Measurements from ENCODE around the gene CCDC33.

The CCDC33 gene

DNA sequence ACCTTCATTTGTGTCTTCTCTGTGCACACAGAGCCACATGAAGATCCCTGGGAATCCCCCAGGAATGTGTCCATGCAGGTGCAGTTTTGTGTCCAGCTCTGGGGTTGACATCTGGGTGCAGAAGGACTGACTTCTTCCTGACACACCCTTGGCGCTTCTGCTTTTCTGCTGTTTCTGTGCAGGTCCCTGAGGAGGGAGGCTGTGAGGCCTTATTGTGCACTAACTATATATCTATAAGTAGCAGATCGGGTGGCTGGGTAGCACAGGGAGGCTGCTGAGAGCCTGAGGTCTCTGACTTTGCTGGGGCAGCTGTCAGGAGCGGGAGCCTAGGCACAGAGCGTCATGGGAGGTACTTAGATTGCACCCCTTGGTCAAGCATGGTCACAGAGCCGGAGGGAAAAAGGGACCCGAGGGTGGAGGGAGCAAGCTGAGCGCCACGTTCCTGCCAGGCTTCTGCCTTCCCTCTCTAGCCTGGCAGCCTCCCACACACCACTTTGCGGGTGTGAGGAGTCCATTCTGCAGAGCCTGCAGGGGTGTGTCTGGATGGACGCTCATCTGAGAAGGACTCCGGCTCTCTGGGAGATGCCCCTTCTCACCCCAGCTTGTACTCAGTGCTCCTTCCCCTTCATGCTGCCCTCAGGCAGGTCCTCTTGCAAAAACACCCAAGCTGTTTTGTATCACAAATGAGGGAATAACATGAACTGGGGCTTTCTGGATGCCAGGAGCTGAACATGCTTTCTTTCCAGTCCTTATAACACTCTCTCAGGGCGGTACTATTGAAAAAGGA lies 23.9 kb downstream of the CCDC33 start:
- no peak for DNase-seq

DNA sequence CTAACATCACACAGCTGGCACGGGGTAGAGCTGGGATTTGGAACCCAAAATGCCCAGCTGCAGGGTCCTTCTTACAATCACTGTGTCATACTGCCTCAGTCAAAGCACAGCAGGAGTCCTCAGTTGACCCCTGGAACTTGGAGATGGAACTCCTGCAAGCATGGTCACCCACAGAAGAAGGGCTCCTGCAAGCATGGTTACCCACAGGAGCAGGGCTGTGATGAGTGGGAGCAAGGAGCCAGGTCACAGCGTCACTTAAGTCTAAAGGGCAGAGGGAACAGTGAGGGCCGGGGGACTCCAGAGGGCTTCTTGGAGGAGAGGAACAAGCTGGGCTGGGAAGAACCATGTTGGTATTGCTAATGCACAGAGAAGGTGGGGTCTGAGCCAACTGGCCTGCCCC lies 24.9 kb downstream of the CCDC33 start:
- DNase-seq, result no peak

DNA sequence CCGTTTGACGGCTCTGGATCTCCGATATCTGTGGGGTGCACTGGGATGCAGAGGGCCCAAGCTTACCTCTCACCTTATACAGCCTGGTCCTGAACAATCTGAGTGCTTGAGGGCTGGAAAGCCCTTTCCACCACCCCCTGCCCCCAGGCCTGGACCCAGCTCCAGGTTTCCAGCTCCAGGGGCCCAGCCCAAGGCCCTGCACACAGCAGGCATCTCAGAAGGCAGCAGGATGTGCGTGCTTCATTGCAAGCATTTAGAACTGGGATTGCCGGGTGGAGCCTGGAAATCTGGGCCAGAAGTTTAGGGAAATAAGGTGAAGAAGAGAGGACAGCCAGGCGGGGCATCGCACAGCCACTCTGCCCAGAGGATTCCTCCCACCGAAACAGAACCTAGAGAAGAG lies 25.6 kb downstream of the CCDC33 start:
- no peak for DNase-seq

DNA sequence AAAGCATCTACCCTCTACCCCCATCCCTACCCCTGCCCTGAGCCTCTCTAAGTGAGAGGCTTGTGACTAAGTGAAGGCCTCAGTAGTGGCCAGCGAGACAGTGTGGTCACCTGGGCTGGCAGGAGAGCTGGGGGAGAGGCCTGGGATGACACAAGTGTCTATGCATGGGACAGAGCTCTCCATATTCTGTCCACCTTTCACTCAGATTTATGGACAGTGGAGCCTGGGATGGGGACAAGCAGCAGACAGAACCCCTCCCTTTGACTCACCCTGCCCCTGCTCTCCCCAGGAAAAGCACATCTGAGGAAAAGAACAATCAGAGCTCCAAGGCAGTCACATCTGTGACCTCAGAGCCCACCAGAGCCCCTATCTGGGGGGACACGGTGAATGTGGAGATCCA lies 26.0 kb downstream of the CCDC33 start:
- DNase-seq, result no peak

DNA sequence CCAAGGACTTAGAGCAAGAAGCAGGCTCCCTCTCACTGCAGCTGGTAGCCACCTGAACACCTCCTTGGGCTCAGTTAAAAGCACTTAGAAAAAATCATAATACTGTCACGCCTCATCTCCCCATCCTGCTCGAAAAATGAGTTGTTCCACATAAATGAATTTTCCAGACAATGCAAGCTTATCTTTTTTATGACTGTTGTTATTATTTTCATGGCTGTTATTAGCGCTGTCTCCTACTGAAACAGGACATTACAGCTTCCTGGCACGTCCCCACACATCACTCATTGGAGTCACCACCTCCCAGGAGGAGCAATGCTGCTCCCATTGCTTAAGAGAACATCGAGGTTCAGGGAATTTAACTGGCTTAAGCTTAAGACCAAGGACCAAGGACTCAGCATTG lies 26.5 kb downstream of the CCDC33 start:
- no peak for DNase-seq

DNA sequence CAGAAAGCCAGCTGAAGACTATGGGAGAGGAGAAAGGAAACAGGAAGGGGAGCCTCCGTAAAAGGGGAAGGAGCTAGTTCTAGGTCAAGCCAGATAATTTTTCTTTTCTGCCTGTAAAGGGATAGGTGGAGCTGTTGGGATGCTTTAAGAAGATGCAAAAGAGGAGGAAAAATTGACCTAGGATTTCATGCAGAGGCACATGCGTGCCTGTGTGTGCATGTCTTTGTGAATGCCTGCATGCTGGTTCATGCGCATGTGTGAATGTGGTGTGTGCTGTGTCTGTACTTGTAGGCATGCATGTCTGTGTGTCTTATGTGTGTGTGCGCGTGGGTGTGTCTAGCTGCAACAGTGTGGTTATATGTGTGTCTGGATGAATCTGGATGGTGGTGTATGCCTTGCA lies 27.3 kb downstream of the CCDC33 start:
- DNase-seq, result no peak

DNA sequence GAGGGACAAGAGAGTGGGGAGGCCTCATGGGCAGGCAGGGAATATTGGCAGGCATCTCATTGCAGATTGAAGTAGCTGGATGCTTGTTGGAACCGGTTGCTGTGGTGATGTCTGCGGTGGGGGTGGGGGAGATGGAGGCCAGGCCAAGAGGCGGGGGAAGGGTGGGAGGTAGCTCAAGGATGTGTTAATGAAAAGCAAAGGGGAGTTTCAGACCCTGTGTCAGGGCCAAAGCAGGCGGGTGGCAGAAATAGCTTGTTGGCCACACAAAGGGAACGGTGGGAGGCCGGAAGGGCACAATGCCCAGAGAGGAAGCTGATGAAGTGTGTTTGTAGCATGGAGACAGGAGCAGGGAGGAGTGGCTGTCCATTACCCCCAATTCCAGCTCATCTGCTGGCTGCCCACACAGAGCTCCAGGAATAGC lies 28.0 kb downstream of the CCDC33 start:
- no peak for DNase-seq

DNA sequence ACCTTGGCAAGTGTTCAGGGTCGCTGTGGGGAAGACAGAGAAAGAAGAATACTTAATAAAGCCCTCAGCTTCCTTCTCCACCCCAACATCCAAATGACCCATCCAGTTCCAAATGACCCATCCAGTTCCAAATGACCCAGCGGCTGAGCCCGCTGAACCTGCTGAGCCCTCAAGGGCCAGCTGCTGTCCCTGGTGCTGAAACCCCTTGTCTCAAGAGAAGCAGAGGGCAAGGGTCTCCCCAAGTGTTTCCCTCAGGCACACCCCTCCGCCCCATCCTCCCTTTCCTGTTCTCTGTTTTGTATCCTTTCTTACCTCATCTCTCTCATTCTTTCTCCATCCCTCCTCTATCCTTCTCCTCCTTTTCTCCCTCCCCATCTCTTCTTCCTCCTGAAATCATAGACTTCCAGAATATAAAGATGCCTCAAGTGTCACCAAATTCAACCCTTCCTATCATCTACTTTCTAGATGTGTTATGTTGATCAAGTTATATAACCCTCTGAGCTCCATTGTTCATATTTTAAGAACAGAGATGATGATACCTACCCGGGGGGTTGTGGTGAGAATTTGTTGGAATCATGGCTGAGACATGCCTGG lies 29.0 kb downstream of the CCDC33 start:
- no peak for DNase-seq

DNA sequence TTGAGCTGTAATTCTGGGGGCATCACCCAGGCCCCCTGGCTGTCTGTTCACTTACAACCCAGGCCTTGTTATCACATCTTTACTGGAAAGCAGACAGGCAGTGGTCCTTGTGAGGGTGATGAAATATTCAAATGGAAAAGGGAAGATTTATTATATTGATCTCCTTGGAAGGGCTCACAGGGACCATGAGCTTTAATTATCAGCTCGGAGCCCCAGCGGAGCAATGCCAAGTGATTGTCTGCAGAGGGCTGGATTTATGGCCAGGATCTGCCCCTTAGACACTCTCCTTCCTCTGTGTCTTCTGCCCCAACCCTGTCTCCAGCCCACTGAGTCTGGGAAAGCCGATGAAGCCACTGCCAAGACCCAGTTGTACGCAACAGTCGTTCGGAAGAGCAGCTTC lies 31.9 kb downstream of the CCDC33 start:
- DNase-seq, result no peak

DNA sequence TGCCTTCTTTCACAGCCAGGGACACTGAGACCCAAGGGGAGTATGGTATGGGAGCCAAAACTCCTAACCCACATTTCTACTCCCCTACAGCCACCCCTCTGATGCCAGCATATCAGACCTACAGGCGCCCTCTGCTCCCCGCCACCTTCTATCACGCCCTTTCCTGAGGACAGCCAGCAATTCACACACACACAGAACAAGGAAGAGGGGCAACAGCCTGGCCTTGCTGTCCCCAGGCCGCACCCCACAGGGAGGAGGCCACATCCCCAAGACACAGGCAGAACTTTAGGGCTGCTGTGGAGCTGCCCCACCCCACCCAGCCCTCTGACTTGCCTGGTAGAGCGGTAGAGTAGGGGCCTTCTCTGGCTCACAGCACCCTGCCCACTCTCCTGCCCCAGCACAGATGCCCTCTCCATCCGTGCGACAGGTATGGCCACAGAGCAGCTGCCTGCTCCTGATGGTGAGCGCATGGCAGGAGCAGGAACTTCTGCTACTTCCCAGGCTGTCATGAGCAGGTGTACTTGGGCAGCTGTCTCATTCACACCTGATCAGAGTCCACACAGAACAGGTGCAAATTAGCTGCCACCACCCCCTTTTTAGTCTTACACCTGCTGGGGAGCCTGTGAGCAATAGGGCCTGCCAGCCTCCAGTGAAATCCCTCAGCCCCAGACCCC lies 33.4 kb downstream of the CCDC33 start:
- DNase-seq, result no peak

DNA sequence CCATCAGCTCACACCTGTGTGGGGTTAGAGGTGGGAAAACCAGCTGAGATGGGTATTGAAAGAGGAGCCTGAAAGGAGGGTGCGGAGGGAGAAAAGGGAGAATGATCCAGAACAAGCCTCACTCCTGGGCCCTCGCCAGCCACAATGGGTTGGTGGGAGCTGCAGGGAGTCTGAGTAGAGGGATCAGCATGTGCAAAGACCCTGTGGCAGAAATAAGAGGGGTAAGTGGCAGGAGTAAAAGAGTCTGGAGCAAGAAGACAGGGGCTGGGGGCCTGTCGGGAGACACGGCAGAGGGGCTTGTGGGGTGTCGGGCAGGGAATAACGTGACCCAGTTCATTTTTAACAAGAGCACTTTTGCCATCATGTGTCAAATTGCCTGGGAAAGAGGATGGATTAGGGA lies 34.0 kb downstream of the CCDC33 start:
- DNase-seq, result no peak

DNA sequence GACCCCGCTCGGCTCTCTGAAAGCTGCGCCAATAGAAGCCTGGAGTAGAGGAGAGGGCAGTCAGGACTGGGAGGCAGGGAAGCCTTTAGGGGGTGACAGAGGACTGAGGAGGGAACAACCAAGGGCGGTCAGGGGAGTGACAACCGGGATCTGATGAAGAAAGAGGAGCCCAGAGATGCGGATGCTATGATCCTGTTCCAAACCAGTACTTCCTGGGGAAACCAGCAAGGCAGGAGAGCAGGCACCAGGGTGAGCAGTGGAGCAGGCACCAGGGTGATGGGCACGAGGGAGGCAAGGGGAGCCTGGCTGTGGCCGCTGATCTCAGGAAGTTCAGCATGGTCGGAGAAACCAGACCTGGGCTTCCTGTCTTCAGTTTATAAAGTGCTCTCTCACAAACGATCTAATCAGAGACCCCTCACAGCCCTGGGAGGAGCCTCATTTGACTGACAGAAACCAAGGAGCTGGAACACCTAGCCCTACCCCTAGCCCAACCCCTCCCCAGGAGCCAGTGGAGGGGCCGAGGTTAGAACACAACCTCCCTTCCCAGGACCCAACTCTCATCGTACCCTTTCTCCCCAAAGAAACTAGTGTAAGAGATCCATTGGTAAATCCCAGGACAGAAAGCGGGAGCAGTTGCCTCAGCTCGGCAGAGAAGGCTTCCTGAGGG lies 34.9 kb downstream of the CCDC33 start:
- DNase-seq, result no peak

DNA sequence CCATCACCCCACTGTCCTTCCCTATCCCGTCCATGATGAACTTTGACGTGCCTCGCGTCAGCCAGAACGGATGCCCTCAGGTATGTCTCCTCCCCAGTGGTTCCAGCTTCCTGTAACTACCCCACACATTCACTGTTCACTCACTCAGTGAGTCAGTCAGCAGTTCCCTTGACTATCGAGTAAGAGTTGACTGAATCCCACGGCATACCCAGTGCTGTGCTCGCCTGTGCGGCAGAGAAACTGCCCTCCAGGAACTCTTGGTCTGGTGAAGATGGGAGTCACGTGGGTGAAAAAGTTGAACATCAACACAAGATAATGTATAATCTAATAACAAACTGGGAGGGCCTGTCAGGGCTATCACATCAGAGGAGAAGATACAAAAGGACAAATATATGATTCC lies 36.7 kb downstream of the CCDC33 start:
- DNase-seq, result no peak

DNA sequence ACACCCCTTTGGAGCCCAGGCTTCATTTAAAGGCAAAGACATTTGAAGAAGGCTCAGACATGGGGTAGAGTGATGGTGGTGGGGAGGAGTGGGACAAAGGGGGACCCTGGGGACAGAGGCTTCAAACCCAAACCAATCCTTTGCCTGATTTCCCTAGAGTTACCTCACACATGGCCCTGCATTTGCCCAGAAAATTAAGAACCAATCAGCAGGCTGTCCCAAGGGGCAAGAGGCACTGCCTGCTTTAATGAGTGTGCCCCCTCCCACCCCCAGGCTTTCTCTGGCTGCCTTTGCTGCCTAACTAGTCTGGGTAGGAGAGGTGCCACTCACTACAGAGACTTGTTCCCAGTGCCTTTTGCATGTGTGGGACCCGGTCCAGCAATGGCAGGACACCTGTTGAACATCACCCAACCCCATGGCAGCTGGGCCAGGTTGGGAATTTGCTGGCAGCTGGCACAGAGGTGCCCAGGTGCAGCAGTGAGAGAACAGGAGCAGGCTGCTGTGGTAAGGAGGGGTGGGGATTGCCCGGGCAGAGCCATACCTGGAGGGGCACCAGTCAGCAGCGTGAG lies 38.4 kb downstream of the CCDC33 start:
- no peak for DNase-seq

DNA sequence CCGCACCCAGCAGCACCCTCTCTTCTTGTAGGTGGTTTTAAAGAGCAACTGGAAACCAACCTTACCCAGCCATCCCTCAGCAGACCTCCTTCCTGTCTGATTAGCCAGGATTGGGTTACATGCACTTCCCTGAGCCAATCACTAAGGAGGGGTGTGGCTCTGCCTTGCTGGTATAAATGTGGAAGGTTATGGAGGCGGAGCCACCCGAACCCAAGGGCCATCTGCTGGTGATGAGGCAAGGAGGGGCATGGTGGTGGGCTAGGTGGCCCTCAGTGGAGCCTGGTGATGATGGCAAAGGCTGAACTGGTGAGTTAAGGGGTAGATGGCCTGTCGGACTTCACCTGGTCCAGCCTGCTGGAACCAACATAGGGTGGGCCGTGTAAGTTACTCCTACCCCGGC lies 39.8 kb downstream of the CCDC33 start:
- peak; percentile 13 for DNase-seq

DNA sequence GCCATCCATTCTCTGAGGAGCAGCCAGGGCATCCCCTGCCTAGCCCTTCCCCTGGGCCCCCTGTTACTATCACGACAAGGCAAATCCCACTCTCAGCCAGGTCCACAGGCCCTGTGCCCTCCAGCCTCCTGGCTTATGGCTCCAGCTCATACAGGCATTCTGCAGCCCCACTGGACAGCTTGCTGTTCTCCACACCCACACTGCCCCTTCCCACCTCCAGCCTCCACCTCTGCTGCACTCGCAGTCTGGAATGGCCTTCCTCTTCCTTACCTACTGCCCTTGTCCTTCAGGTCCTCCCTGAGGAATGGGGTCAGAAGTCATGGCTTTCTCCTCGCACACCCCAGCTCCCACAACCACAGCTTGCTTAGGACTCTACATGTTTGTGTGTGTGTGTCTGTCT lies 40.4 kb downstream of the CCDC33 start:
- no peak for DNase-seq

DNA sequence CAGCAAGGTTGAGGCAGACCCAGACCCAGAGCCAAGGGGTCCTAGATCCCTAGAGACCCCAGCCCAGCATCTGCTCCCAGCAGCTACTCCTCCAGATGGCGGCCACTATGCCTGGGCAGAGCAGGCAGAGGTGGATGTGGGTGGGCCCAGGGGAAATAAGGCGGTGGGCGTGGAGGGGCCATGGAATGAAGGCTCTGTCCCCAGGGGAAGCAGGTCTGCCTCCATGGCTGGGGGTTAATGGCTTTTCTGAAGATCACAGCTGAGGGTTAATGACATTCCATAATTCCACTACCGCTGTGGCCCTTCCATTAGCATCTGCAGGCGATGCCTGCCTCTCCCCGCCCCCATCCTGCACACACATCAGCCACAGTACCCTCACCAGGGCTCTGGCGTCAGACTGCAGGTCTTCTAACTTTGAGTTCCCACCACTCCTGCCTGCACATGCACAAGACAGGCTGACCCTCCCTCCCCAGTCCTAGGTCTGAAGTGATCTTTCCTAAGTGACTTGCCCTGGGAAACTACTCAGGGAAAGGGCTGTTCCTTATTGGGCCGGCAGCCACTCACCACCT lies 41.2 kb downstream of the CCDC33 start:
- no peak for DNase-seq

DNA sequence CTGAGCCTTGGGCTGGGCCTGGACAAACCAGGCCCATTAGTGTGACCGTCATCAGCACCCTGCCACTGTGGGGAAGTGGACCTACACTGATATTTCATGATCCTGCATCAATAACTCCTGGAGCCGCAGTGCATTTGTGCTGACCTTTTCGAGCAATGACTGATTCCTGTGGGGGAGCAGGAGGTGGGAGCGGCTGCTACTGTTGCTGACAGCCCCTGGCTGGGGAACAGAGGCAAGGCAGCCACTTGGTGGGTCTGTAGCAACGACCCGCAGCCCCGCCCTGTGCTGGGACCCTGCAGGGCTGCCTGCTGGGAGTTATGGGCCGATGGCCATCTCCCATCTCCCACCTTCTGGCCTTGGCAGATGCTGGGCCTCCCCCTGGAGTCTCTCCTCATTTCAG lies 42.1 kb downstream of the CCDC33 start:
- DNase-seq, result no peak

DNA sequence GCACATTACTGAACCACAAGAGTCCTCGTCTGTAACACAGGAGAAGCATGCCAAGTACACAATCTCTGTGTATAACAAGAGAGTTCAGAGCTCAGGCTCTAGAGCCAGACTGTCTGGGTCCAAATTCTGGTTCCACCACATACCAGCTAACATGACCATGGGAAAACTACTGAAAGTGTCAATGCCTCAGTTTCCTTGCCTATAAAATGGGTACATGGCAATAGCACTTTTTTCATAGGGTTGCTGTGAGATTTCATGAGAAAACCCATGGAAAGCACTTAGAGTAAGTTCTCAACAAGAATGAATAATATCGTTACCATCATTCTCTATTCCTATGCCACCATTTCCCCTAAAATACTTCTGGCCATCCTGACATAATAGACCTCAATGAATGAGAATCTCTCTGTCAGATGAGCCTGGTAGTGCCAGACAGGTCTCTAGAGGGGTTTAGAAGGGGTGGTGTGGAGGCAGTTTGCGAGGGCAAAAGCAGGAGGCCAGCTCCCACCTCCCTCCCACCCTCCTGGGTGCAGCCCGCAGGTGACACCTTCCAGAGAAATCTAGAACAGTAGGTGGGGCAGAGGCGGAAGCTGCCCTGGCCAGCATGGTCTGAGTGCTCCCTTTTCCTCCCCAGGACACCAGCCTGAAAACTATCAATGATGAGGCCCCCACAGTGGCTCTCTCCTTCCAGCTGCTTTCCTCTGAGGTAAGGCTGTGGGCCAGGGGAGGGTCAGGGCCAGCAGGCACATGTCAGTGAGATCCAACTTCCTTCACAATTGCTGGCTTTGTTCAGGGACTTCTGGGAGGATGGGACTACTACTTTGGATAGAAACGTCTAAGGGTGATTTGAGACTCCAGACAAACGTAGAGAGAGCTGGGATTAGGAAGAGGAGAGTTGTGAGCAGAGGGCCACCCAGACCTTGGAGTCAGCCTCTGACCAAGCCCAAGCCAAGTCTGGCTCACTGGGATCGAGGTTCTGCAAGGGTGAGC lies 45.3 kb downstream of the CCDC33 start:
- no peak for DNase-seq

DNA sequence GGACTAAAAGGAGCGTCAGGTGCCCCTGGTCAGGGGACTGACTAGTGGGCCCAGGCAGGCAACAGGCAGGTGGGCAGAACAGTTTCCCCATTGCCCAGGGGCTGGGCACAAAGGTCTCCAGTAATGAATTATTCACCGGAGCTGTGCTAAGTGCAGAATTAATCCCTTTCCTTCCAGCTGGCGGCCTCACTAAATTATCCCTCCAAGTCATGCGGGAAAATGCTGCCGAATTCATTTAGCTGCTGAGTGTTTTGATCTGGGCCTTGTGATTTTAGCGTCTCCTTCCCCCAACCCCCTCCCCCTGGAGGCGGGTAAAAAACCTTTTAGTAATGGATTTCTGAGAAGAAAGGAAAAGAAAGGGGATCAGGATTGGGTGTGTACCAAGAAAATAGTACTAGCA lies 47.2 kb downstream of the CCDC33 start:
- DNase-seq, result no peak

DNA sequence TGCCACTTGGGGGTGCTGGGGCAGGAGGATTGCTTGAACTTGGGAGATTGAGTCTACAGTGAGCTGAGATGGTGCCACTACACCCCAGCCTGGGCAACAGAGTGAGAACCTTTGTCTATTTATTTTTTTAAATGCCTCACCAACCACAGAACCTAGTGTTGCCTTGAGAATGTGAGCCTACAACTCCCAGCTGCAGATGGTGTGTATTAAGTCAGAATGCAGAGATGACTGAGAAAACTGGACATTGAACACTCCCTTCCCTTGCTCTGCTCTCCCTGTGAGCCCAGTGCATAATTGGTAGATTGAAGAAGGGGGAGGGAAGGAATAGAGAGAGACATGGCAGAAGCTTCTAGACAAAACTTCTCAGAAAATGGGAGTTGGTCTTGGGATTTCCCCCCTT lies 53.5 kb downstream of the CCDC33 start:
- DNase-seq, result no peak

DNA sequence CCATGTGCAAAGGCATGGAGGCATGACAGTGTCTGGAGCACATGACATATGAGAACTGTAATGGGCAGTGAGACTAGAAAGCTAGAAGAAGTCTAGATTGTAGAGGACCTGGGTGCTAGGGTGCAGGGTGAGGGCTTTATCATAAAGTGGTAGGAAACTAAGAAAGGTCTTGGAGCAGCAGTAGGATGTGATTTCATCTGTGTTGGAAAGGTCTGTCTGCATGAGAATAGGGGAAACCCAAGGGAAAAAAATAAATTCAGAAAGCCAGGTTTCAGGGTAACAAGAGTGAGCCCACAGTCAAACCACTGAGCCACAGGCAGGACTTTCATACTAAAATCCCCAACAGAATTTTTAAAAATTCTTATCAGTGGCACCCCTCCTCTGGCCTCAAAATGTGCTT lies 54.5 kb downstream of the CCDC33 start:
- no peak for DNase-seq

Data from activated CD4-positive, alpha-beta T cell treated with anti-CD3 and anti-CD28 coated beads, Interleukin-10, Interleukin-2, amounts not matched to agents 100 ng/mL and 50 ng/mL, durations not matched to agents 16 hours and 8 hours (primary cell).